KOPT-K1 (cell line): ENCODE results near the gene NSUN4.
"Not testable (repeated sequence)": the region's sequence is repeated elsewhere in the genome, so short reads cannot be mapped to it uniquely, and the experiment has no call there.

ENCODE experiments used
- H3K27ac ChIP-seq: fragments of 200-600 bp; sonication (generic); 2 replicates; pipeline ENCODE4 v1.5.1; 2016; ENCODE audit warnings: antibody characterized with exemption, mild to moderate bottlenecking, low read depth, low read length; ENCODE audit not compliant: poor library complexity, severe bottlenecking
- H3K36me3 ChIP-seq: fragments of 200-600 bp; sonication (generic); 2 replicates; pipeline ENCODE4 v1.5.1; 2017; ENCODE audit warnings: antibody characterized with exemption, mild to moderate bottlenecking, low read length, moderate library complexity; ENCODE audit not compliant: insufficient read depth
- H3K9me3 ChIP-seq: fragments of 200-600 bp; sonication (generic); 2 replicates; pipeline ENCODE4 v1.5.1; 2017; ENCODE audit warnings: antibody characterized with exemption, low read length, mild to moderate bottlenecking; ENCODE audit not compliant: insufficient read depth, poor library complexity, severe bottlenecking

The NSUN4 gene

DNA sequence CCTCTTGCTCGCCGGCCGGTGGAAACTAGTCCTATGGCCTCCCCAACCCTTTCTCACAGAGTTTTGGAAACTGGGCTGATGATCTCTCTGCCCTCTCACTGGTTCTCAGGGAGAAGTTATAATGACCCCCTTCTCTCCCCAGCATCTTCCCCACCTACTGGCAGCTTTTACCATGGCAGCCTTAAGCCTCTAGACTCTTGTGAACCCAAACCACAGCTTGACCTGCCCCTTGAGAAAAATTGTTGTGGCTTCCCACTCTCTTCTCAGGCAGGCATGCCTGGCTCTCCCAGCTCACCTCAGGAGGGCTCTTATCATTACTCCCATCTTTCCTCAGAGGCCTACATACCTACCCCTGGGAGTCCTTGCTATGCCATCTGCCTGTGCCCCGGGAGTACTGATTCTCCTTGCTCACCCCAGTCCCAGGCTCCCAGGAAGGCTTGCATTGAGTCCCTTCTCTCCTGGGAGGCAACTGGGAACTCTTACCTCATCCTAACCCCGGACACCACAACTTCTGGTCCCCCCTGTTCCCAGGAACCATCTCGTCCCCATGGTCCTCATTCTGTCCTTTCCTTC is 1.6 kb downstream of the NSUN4 start:
- Histone ChIP-seq H3K36me3 (peaks cover 47% of the 10 kb centered on the region), H3K27ac (no peak overlapping the region), H3K9me3 (no peaks in the 10 kb centered on the region)

DNA sequence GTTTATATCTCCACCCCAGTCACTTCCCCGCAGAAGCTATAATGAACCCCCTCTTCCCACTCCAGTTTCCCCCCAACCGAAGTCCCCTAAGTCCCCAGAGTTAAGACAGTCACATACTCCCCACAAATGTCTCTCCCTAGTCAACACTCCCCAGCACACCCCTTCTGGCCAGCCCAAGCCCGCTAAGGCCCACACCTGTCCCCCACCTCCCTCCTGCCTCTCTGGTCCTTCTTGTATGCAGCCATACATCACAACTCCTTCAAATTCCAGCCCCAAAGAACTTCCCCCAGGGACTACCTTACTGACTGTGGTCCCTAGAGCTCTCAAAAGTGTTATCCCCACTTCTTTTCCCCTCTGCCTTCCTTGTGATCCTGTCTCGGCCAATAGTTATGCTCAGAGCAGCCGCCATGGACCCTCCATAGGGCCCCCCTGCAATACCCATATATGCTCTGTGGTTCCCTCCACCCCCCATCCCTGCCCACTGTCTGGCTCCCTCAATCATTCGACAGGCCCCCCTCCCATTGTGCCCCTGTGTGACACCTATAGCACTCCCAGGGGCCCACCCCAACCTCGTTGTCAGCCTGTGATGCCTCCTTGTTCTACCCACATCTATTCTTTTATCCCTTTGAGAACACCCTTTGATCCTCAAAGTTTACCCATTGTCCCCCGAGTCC is 2.2 kb downstream of the NSUN4 start:
- Histone ChIP-seq H3K9me3 (no peaks in the 10 kb centered on the region), H3K36me3 (peaks cover 54% of the 10 kb centered on the region), H3K27ac (no peak overlapping the region)

- Histone ChIP-seq H3K36me3 (peaks cover 59% of the 10 kb centered on the region), H3K27ac (no peak overlapping the region), H3K9me3 (no peaks in the 10 kb centered on the region)
Observed at GRCh38 chr1:46343351-46343695, 2.7 kb downstream of the NSUN4 start.

DNA sequence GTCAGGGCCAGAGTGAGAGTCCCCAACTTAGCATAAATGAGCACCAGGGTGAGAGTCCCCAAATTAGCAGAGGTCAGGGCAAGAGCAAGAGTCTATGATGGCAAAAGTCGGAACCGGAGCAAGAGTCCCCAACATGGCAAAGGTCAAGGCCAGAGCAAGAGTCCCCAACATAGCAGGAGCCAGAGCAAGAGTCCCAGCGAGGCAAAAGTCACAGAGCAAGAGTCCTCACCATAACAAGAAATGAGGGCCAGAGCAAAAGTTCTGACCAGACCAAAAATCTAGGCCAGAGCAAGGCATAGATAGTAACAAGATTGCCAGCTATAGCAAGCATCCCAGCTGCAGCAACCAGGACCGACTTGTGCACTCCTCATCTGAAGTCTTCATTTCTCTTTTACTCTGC is 3.1 kb downstream of the NSUN4 start:
- H3K9me3 ChIP-seq = no peaks in the 10 kb centered on the region
- H3K36me3 ChIP-seq = peaks cover 63% of the 10 kb centered on the region
- H3K27ac ChIP-seq = no peak overlapping the region

DNA sequence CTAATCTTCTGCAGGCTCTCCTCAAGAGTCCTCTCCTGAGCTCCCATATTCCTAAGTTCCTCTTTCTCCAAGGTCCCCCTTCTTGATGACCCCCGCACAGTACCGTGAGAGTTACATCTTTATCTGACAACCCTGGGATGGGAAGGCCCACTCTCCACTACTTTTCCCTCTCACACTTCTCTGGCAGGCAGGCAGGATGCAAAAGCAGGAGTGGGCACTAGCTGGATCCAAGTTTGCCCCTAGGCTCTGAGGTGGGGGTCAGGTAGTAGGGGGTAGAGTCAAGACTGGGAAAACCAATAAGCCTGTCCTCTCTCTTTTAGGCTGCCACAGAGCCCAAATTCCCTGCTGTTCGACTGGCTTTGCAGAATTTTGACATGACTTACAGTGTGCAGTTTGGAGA is 3.9 kb downstream of the NSUN4 start:
- peaks cover 70% of the 10 kb centered on the region for H3K36me3 ChIP-seq
- H3K27ac ChIP-seq = no peak overlapping the region
- H3K9me3 ChIP-seq = no peaks in the 10 kb centered on the region

- H3K9me3 ChIP-seq = no peaks in the 10 kb centered on the region
- no peak overlapping the region for H3K27ac ChIP-seq
- peaks cover 78% of the 10 kb centered on the region for H3K36me3 ChIP-seq
Observed at GRCh38 chr1:46345281-46345680, 4.7 kb downstream of the NSUN4 start.

- Histone ChIP-seq H3K36me3 (peaks cover 95% of the 10 kb centered on the region), H3K9me3 (no peaks in the 10 kb centered on the region), H3K27ac (no peak overlapping the region)
Observed at GRCh38 chr1:46352363-46352762, 11.8 kb downstream of the NSUN4 start.

DNA sequence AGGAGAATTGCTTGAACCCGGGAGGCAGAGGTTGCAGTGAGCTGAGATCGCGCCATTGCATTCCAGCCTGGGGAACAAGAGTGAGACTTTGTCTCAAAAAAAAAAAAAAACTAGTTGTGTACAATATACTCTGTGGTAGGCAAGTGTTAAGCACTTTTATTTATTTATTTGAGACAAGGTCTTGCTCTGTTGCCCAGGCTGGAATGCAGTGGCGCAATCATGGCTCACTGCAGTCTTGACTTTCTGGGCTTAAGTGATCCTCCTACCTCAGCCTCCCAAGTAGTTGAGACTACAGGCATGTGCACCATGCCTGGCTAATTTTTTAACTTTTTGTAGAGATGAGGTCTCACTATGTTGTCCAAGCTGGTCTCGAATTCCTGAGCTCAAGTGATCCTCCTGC is 15.3 kb downstream of the NSUN4 start:
- H3K27ac ChIP-seq, H3K9me3 ChIP-seq: not testable (repeated sequence)
- H3K36me3 ChIP-seq = peaks cover 87% of the 10 kb centered on the region

- Histone ChIP-seq H3K27ac (no peak overlapping the region), H3K9me3 (no peaks in the 10 kb centered on the region), H3K36me3 (peaks cover 89% of the 10 kb centered on the region)
Observed at GRCh38 chr1:46362158-46362557, 21.6 kb downstream of the NSUN4 start.

- no peaks in the 10 kb centered on the region for H3K9me3 ChIP-seq
- peaks cover 90% of the 10 kb centered on the region for H3K36me3 ChIP-seq
- no peak overlapping the region for H3K27ac ChIP-seq
Observed at GRCh38 chr1:46363121-46363520, 22.5 kb downstream of the NSUN4 start.

DNA sequence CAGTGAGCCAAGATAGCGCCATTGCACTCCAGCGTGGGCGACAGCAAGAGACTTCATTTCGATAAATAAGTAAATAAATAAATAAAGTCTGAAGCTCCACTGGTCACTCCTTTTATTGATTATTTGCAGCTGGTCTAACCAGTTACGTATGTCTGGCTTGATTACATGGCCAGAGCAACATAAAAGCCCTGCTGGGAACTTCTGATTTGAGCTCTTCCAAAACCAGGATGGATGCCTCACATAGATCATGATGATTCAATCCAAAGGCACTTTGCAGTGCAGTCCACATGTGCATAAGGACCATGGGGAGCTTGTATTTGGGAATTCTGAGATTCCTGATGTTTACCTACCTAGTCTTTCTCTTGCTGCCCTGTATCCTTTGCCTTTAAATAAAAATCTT is 24.0 kb downstream of the NSUN4 start:
- H3K9me3 ChIP-seq = no peaks in the 10 kb centered on the region
- H3K36me3 ChIP-seq = peaks cover 91% of the 10 kb centered on the region
- H3K27ac ChIP-seq = no peak overlapping the region

GRCh38 chr1:46365796-46366195 is 25.2 kb downstream of the NSUN4 start:
- H3K27ac ChIP-seq, H3K9me3 ChIP-seq: not testable (repeated sequence)
- H3K36me3 ChIP-seq = peaks cover 86% of the 10 kb centered on the region

DNA sequence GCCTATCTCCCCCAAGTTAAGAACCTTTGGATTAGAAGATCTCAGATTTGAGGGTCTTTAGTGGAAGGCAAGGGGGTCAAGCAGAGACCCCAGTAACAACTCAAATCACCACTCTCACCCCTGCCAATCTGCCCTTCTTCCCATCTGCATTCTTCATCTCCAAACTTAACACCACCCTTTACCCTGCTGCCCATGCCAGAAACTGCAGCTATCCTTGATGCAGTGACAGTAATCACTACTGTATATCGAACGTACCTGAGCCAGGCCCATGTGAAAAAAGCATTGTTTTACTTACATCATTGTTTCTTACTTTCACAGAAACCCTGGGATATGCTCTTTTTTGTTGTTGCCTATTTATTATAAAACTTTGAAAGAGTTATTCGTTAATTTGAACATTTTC is 26.5 kb downstream of the NSUN4 start:
- no peaks in the 10 kb centered on the region for H3K9me3 ChIP-seq
- H3K27ac ChIP-seq = no peak overlapping the region
- H3K36me3 ChIP-seq = peaks cover 73% of the 10 kb centered on the region

- H3K36me3 ChIP-seq = peaks cover 67% of the 10 kb centered on the region
- not testable (repeated sequence) for H3K9me3 ChIP-seq, H3K27ac ChIP-seq
Observed at GRCh38 chr1:46367701-46368100, 27.1 kb downstream of the NSUN4 start.

DNA sequence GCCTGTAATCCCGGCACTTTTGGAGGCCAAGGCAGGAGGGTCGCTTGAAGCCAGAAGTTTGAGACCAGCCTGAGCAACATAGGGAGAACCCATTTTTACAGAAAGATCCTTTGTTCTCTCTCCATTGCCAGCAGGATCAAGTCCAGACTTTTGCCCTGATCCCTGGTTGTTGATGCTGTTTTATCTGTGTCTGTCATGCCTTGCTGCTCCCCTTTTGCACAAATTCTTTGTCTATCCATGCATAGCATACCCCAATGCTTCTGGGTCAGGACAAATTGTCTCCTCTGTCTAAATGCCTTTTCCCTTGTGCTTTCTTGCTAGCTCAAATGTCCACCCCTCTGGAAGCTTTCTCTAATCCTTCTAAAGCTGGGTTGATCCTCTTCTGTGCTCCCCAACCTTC is 28.2 kb downstream of the NSUN4 start:
- no peak overlapping the region for H3K27ac ChIP-seq

DNA sequence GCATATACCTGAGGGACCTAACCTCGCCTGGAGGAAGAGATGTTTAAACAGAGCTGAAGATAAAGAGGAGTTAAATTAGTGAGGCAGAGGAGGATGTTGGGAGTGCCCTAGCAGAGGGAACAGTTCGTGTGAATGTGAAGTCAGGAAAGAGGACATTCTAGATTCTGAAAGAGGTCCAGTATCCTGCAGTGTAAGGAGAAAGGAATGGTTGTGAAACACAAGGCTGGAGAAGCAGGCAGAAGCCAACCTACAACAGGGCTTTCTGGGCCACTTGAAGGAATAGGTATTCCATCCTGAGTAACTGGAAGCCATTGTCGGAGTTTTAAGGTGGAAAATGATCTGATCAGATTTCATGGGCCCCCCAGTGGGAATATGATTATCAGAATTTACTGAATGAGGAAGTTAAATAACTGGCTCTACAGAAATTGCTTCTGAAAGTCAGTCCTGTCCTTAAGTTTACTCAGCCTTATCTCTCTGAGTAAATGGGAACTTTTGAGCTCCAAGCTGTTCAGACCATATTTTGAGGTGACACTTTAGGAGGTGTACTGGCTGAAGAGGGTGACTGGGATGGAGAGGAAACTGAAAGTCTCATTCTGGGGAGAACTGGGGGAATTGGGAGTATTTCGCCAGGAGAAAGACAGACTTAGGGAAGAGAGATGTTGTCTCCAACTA is 29.1 kb downstream of the NSUN4 start:
- Histone ChIP-seq H3K36me3 (peaks cover 49% of the 10 kb centered on the region), H3K9me3 (no peaks in the 10 kb centered on the region), H3K27ac (no peak overlapping the region)

More for the DNA sequence above, 28.2 kb downstream of the NSUN4 start:
- no peaks in the 10 kb centered on the region for H3K9me3 ChIP-seq
- peaks cover 57% of the 10 kb centered on the region for H3K36me3 ChIP-seq
